Large intestine (tissue), 3 donors: ENCODE data around the gene HDGFL2. TPM values are rescaled to one million over a fixed set of nuclear protein-coding genes. Genes with fewer than 3 reads are reported as not detected.

Experiments
- DNase-seq, 2 donors: peaks; one replicate each; pipeline versions ENCODE4 v3.0.0 to v3.0.0-alpha.2; 2013
- H3K27ac ChIP-seq: one replicate; pipeline ENCODE4 v1.5.1; 2013; ENCODE audit warnings: low read length
- H3K27me3 ChIP-seq: 2 replicates; pipeline ENCODE4 v1.6.1; 2013; ENCODE audit warnings: low read length; ENCODE audit not compliant: control insufficient read depth, insufficient read depth
- H3K36me3 ChIP-seq: 2 replicates; pipeline ENCODE4 v1.6.1; 2013; ENCODE audit warnings: low read length; ENCODE audit not compliant: control insufficient read depth, insufficient read depth
- H3K4me1 ChIP-seq: one replicate; pipeline ENCODE4 v1.6.1; 2013; ENCODE audit warnings: low read length; ENCODE audit not compliant: control insufficient read depth, insufficient read depth
- H3K4me3 ChIP-seq: one replicate; pipeline ENCODE4 v1.5.1; 2013; ENCODE audit warnings: low read length
- H3K9me3 ChIP-seq: one replicate; pipeline ENCODE4 v1.6.1; 2013; ENCODE audit warnings: mild to moderate bottlenecking, low read depth, low read length, moderate library complexity; ENCODE audit not compliant: control insufficient read depth
- WGBS: methylation state at CpG from one replicate; pipeline ENCODE4 v1.1.5; 2013; ENCODE audit warnings: low lambda C conversion rate; ENCODE audit not compliant: insufficient coverage; 5-methylcytosine and 5-hydroxymethylcytosine counted together
- polyA plus RNA-seq: library from polyadenylated mRNA; unstranded; fragments of 120-200 nt; gene quantifications from one replicate; pipeline ENCODE4 v1.2.1, GENCODE V29; 2013

The HDGFL2 gene
- polyA plus RNA-seq, 1 donor, result 45.6 TPM

DNA sequence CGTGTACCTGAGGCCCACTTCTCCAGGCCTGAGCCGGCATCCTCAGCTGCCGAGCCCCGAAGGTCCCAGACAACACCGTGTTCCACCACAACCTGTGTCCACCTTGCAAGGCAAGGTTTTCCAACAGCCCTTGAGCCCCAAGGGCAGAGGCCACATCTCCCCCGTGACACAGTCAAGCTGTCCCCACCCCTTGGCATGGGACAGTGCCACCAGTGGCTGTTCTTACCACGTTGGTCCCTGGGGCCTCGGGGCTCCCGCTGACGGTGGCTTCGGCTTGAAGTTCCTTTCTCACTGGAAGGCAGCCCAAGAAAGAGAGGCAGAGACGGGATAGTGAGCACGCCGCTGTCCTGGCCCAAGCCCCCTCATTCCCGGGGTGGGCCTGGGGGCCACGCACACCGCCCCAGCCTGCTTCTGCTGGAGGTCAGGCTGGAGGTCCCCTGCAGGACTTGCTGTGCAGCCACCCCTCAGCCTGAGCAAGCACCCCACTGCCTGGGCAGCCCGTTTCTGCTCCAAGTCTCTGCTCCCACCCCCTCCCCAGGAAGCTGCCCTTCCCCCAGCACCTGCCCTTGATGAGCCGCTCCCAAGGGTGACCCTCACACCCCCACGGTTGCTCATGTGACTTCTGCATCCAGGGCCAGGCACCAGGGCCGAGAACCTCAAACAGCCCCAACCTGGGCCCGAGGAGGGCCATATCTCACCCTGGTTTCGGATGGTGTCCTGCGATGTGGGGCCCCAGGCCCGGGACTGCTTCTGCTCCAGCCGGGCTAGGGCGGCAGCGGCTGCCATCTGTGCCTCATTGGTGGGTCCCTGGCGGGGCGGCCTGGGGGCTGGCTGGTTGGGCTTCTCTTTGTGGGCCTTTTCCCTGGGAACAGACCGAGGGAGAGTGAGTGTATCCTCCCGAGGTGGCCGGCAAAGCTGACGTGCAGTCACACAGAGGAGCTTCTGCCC is 18.6 kb upstream of the HDGFL2 start:
- no CpG with 5 or more reads among the region's 34 CpGs for WGBS
- Histone ChIP-seq H3K36me3 (peaks cover 50% of the 10 kb centered on the region), H3K9me3 (no peaks in the 10 kb centered on the region), H3K27me3 (no peaks in the 10 kb centered on the region), H3K4me3 (no peak overlapping the region), H3K4me1 (peaks cover 12% of the 10 kb centered on the region), H3K27ac (no peak overlapping the region)
- DNase-seq, result no peak

DNA sequence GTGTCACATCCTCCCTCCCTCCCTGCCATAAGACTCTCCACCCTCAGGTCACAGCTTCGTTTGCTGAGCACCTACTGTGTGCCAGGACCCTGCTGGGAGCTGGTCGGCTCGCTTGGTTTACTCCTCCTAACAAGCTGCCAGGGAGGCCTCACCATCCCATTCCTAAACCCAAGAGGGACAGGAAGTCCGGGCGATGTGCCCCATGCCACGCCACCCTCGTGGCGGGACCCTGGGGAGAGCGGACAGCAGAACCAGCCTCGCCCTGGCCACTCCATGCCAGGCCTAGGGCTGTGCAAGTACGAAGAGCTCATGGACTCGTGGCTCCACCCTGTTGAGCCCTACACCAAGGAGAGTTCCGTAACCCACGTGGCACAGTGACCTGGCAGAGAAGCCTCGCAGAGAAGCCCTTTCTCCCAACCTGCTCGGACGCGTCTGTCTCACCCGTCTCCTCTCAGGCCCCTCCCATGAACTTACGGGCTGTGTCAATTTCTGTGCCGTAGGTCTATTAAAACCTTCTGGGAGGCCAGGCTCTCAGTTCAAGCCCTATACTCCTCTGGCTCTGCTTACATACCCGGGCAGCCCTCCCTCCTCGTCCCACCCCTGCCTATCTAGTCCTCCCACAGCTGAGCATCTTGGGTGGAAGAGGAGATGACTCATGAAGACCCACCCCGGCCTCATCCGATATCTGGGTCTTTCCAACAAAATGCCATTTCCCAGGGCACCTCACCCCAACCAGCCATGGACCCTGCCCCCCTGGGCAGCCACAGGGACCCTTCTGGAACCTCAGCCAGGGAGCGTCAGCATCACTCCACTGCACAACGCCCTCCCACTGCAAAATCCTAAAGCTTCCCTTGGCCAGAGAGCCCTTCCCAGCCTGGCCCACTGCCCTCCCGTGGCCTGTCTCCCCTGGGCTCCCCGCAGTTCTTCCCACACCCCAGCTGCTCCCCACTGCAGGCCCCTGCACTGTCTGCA is 17.1 kb upstream of the HDGFL2 start:
- Histone ChIP-seq H3K9me3 (no peaks in the 10 kb centered on the region), H3K4me3 (no peak overlapping the region), H3K4me1 (peaks cover 12% of the 10 kb centered on the region), H3K27ac (no peak overlapping the region), H3K27me3 (no peaks in the 10 kb centered on the region), H3K36me3 (peaks cover 35% of the 10 kb centered on the region)
- WGBS, result no CpG with 5 or more reads among the region's 29 CpGs
- DNase-seq, result no peak

DNA sequence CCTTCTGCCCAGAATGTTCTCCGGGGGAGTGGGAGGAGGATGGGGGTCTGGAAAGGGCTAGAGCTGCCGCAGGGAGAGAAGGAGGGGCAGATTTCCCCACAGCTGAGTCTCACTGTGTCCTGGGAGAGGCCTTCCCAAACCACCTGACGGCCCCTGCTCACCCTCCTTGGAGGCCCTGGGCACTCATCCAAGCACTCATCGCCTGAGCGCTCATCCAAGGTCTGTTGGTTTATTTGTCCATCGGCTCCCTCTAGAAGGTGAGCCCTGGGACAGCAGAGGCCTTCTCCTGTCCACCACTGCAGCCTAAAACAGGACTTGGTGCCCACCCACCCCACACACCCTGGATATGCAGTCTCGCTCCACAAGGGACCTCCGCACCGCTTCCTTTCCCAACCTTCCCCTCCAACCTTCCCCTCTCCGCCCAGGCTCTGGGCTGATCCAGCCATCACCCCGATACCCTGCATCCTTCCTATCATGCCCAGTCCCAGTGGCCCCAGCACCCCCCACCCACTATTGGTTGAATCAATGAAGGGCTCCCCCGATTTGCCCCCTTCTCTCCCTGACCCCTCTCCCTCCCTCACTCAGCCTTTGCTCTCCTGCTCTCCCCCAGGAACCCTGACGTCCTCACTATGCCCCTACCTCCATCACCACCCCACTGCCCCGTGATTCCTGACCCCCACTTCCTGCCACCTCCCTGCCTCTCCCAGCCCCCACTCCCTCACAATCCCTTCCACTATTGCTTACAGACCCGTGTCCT is 16.2 kb upstream of the HDGFL2 start:
- peaks cover 32% of the 10 kb centered on the region for H3K36me3 ChIP-seq
- peaks cover 12% of the 10 kb centered on the region for H3K4me1 ChIP-seq
- H3K9me3 ChIP-seq, result no peaks in the 10 kb centered on the region
- WGBS, result 42% methylated on average over 2 of the region's 15 CpGs
- no peaks in the 10 kb centered on the region for H3K27me3 ChIP-seq
- H3K27ac ChIP-seq, result peak overlapping the region; percentile 77
- peak in 1 of 2 donors; percentile 15 for DNase-seq
- H3K4me3 ChIP-seq, result peak overlapping the region; percentile 88

DNA sequence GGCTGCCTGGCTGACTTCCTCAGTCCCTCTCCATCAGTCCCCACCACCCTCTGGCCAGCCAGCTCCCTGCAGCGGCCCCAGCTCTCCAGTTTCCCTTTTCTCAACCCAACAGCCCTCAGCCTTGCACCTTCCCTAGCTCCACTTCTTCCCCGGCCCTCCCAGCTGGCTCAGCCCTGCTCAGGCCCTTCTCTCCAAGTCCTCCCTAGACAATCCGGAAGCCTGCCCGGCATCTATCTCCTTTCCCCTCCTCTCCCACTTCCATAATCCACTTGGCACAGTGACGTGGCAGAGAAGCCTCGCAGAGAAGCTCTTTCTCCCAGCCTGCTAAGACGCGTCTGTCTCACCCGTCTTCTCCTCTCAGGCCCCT is 15.6 kb upstream of the HDGFL2 start:
- H3K27ac ChIP-seq, result peak overlapping the region; percentile 77
- no peaks in the 10 kb centered on the region for H3K27me3 ChIP-seq
- WGBS, result no CpG with 5 or more reads among the region's 9 CpGs
- peak in 1 of 2 donors; percentile 48 for DNase-seq
- H3K4me3 ChIP-seq, result peak overlapping the region; percentile 88
- peaks cover 12% of the 10 kb centered on the region for H3K4me1 ChIP-seq
- H3K36me3 ChIP-seq, result peaks cover 26% of the 10 kb centered on the region
- H3K9me3 ChIP-seq, result no peaks in the 10 kb centered on the region

DNA sequence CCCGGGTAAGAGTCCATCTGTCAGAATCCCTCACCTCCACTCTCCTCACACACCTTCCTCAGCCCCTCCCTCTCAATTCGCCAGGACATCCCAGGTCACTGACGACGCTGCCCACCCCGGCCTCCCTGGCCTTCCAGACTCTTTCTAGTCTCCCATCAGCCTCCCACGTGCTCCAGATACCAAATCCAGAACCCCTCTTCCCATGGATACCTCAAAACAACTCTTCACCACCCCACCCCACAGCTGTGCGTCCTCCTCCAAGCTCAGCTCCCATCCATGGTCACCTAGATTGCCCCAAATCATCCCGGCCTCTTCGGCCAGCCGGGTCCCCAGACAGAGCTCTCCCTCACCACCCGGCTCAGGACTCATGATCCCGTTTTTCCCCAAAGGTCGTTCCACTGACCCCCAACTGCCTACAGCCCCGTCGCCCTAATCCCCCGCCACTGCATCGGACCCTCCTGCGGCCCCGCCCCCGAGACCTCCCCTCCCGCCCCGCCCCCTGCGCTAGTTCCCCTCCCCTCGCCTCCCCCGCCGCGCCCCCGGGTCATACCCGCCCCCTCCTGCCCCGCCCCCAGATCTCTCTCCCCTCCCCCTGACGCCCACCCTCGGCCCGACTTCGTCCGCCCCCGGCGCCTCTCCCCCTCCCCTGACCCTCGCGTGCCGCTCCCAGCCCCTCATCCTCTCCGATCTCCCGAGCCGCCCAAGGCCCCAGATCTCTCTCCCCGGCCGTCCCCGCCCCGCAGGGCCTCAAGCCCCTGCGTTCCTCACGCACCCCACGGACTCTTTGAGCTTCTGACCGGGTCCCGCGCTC is 15.0 kb upstream of the HDGFL2 start:
- Histone ChIP-seq H3K36me3 (peaks cover 24% of the 10 kb centered on the region), H3K4me3 (peak overlapping the region; percentile 88), H3K27ac (peak overlapping the region; percentile 89), H3K4me1 (peaks cover 12% of the 10 kb centered on the region), H3K9me3 (no peaks in the 10 kb centered on the region), H3K27me3 (no peaks in the 10 kb centered on the region)
- WGBS, result no CpG with 5 or more reads among the region's 53 CpGs
- DNase-seq, result peak; percentile 49 to 71

DNA sequence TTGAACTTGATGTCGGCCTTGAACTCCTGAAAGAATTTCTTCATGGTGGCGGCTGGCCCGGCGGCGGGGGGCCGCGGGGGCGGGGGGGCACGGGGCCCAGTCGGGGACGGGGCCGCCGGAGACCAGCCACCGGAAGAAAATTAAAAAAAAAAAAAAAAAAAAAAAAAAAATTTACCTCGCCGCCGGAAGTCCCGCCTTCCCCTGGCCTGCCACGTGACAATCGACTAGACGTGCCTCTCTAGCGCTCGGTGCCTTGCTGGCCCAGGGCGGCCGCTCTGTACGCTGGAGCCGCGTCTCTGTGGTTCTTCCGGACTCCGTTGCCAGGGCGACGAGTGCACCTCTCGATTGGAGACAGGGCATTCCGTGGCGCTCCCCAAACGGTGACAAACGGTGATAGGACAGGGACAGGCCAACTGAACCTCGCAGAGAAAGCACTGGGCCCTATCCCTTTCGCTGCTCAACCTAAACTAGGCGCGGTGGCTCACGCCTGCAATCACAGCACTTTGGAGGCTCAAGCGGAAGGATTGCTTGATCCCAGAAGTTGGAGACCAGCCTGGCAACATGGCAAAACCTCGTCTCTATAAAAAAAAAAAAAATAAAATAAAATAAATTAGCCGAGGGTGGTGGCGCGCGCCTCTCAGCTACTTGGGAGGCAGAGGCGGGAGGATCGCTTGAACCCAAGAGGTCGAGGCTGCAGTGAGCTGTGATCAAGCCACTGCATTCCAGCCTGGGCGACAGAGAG is 14.3 kb upstream of the HDGFL2 start, which contains the start of gene UBXN6:
UBXN6 (minus strand) TSS at position 141 of the 742 bp plus-strand sequence; CDS start at position 44, 97 bp downstream.
- 20% methylated on average over 1 of the region's 52 CpGs for WGBS
- Histone ChIP-seq H3K27ac (peak within 1 kb of the TSS; percentile 89), H3K36me3 (peaks cover 16% of the 10 kb centered on the region), H3K9me3 (no peaks in the 10 kb centered on the region), H3K4me3 (peak within 1 kb of the TSS; percentile 88), H3K4me1 (peaks cover 12% of the 10 kb centered on the region), H3K27me3 (no peaks in the 10 kb centered on the region)
- DNase-seq, result peak; percentile 97

DNA sequence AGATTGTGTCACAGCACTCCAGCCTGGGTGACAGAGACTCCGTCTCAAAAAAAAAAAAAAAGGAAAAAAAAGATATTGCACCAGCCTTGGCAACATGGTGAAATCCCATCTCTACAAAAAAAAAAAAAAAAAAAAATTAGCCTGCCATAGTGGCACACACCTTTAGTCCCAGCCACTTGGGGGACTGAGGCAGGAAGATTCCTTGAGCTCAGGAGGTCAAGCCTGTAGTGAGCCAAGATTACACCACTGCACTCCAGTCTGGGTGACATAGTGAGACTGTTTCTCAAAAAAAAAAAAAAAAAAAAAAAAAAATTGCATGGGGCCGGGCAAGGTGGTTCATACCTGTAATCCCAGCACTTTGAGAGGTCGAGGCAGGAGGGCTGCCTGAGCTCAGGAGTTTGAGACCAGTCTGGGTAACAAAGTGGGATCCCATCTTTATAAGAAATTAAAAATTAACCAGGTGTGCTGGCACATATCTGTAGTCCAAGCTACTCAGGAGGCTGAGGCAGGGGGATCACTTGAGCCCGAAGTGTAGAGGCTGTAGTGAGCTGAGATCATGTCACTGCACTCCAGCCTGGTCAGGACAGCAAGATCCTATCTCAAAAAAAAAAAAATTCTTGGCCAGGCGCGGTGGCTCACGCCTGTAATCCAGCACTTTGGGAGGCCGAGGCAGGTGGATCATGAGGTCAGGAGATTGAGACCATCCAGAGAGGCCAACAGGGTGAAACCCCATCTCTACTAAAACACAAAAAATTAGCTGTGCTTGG is 7.1 kb upstream of the HDGFL2 start:
- no peaks in the 10 kb centered on the region for H3K36me3 ChIP-seq

DNA sequence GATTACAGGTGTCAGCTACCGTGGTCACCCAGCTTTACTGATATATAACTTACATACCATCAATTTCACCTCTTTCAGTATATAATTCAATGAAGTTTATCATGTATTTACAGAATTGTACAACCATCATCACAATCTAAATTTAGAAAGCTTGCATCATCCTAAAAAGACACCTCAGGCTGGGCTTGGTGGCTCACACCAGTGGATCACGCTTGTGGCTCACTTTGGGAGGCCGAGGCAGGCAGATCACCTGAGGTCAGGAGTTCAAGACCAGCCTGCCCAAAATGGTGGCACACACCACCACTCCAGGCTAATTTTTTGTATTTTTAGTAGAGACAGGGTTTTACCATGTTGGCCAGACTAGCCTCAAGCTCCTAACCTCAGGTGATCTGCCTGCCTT is 4.3 kb upstream of the HDGFL2 start:
- Histone ChIP-seq H3K27ac (no peak overlapping the region), H3K27me3 (no peaks in the 10 kb centered on the region), H3K36me3 (no peaks in the 10 kb centered on the region), H3K4me3 (no peak overlapping the region), H3K4me1 (peaks cover under 1% of the 10 kb centered on the region), H3K9me3 (no peaks in the 10 kb centered on the region)
- no peak for DNase-seq
- WGBS, result no CpG with 5 or more reads among the region's 3 CpGs

More for the DNA sequence above, 7.1 kb upstream of the HDGFL2 start:
- no CpG with 5 or more reads among the region's 8 CpGs for WGBS
- Histone ChIP-seq H3K4me3 (no peak overlapping the region), H3K27ac (no peak overlapping the region), H3K4me1 (no peaks in the 10 kb centered on the region), H3K9me3 (no peaks in the 10 kb centered on the region), H3K27me3 (no peaks in the 10 kb centered on the region)
- no peak for DNase-seq
